Measurements from ENCODE around the gene MAGI2. TPM values are rescaled to one million over a fixed set of nuclear protein-coding genes. Genes with fewer than 3 reads are reported as not detected.
"Not testable (repeated sequence)": the region's sequence is repeated elsewhere in the genome, so short reads cannot be mapped to it uniquely, and the experiment has no call there.

Gene MAGI2
- total RNA-seq, 1 donor from 2014 or later = 6.9 TPM

DNA sequence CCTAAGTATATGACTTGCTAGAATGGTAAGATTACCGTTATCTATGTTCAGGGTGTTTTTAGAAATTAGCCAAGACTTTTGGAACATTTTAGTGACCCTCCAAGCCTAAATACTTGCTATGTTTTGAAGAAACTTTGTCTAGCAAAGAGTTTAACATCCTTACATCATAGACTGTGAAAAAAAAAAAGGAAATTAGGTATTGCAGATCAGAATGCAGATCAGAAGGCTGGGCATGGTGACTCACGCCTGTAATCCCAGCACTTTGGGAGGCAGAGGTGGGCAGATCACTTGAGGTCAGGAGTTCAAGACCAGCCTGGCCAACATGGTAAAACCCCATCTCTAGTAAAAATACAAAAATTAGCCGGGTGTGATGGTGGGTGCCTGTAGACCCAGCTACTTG, 10.7 kb downstream of the MAGI2 start:
- DNase-seq = not testable (repeated sequence)

DNA sequence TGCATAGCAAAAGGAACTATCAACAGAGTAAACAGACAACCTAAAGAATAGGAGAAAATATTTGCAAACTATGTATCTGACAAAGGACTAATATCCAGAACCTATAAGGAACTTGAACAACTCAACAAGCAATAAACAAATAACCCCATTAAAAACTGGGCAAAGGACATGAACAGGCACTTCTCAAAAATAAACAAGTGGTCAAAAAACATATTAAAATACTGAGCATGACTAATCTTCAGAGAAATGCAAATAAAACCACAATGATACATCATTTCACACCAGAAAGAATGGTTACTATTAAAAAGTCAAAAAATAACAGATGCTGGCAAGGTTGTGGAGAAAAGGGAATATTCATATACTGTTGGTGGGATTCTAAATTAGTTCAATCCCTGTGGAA, 17.1 kb downstream of the MAGI2 start:
- DNase-seq = no peak

DNA sequence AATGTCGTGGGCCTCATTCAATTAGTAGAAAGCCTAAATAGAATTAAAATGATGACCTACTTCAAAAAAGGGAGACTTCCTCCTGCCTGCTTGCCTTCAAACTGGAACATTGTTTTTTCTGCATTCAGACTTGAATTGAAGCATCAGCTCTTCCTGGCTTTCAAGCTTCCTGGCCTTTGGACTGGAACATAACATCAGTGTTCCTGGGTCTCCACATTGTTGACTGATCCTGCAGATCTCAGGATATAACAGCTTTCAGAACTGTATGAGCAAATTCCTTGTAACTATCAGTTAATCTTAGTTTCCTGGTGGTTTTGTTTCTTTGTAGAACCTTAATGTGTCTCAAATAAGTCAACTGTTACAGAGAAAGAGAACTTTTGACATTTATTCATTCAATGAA, 18.6 kb downstream of the MAGI2 start:
- no peak for DNase-seq

DNA sequence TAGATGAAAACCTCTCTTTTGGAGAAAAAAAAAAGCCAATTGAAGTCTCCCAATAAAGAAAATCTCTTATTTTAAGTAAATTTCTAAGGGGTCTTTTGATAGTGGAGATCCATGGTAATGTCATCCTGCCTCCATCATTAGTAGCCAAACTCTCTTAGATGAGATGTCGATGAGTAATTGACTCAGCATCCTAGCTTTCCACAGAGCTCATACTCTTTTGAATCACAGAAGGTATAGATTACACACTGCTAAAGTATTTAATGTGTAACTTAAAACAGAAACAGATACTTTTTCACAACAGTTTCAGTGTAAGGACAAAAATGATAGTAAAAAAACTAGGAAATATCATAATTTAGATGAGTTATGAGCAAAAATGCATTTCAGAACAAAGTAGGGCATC, 19.4 kb downstream of the MAGI2 start:
- DNase-seq = no peak

DNA sequence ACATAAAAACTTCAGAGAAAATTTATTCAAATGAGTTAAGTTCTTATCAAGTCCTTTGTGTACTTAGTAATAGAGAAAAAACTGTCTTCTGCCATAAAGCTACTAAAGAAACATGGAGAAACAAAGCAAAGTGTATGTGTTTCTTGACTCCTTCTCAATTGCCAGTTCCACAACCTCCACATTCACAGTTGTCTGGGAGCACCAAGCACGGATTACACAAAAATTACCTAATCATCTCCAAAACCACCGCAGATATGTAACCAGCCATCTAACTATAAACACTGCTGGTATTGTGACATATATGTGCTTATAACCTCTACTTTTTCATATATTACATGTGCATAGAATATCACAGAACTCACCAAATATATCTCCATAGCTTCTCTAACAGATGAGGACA, 23.1 kb downstream of the MAGI2 start:
- no peak for DNase-seq

DNA sequence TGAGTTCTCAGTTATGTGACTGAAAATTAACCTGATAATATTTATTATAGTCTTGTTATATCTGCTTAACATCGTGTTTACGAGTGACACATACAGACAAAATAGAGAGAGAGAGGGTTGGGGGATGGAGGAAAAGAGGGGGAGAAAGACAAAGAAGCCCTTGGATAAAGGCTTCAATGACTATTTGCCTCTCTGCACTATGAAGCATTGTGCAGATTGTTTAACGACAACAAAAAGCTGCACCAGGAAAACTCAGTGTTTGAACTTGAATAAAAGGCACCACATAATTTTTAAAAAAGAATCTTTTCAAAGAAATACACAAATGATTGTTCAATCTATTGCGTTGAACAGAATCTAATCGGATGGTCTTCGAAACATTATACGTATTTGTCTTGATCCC, 27.8 kb downstream of the MAGI2 start:
- no peak for DNase-seq

DNA sequence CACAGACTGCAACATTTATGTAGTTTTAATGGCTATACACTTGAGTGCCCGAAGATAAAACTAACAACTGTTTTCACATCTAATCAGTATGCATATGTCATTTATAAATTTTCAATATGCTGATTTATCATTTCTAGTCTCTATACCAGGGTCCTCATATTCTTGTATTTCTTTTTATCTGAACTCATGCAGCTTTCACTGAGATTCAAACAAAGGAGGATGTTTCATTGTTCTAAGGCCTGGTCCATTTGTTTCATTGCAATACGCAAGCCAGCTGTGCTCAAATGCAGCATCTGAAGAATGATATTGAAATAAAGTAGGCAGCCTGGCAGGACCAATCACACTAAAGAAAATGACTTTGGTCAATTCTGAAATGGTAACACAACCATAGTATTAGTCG, 31.7 kb downstream of the MAGI2 start:
- DNase-seq = no peak

DNA sequence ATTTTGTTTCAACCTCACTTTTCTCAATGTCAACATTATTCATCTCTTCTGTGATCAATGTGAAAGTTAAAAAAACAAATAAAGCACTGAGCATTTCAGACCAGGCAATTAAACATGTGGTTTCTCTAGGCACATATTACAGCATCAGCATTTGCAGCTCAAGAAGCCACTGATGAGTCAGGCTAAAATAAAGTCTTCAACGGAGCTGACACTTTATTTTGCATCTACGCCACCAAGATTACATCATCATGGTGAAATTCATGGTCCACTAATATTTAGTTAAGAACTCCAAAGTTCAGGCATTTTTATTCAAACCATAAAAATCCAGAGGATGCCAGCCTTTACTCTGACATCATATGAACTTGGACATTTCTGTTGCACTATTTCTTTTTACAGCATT, 33.0 kb downstream of the MAGI2 start:
- no peak for DNase-seq

DNA sequence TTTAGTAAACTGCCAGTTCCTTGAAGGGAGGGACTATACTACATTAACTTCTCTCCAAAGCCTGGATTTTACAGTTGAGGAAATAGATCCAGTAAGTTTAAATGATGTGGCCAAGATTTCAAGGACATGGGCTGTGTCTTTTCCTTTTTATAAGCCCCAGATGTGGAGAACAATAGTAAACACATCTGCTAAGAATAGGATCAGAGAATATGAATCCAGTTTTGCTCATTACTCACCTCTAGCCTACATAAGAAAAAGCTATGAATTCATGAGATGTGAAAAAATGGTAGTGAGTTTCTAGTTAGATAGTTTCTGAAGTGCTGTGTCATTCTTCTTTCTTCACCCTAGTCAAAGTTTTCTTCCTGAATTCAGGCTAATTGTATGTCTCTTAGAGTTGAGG, 38.6 kb downstream of the MAGI2 start:
- no peak for DNase-seq

DNA sequence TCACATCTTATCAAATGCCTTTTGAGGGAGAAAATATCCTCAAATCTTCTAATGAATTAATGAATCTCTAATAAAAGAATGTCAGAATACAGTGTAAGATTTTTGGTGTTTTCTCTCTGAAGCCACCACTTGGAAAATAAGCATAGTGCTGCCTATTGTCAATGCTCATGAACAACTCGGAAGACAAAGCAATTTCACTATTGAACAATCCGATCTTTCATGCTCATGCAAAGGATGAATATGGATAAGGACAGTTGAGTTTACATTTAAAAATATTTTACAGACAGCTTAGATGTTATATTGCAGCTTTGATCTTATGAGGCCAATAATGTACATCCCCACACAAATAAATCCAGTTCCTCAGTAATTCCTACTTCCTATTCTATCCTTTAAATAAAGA, 40.6 kb downstream of the MAGI2 start:
- no peak for DNase-seq

DNA sequence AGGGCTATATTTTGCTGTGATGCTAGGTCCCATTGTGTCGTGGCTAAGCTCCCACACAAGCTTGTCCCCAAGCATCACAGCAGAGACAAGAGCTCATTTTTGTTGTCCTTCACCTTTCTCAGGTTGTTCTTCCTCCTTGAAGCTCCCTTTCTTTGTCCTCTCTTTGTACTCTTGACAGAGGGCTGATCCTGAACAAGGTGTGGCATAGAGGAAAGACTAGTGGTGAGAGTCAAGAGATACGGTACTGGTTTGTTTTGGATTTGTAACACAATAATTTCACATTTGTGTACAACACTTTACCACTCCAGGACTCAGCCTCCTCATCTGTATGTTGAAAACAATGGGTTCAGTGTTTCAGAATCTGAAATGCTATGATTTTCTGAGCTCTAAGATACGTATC, 41.0 kb downstream of the MAGI2 start:
- no peak for DNase-seq

DNA sequence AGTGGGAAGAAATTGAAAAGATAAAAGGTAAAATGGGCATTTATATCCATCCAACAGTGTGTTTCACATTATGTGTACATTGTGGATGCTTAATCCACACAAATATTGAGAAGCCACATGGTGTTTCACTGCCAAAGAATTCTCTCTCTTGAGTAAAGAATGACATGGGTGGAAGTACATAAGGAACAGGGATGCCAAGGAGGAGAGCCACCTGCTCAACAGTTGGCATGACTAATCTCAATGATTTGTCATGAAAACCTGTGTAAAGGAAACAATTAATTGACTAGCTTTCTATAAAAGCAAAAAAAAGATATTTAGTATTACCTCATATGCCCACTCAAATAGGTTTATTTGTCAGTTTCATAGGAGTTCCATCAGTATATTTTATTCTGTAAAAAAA, 43.1 kb downstream of the MAGI2 start:
- no peak for DNase-seq

DNA sequence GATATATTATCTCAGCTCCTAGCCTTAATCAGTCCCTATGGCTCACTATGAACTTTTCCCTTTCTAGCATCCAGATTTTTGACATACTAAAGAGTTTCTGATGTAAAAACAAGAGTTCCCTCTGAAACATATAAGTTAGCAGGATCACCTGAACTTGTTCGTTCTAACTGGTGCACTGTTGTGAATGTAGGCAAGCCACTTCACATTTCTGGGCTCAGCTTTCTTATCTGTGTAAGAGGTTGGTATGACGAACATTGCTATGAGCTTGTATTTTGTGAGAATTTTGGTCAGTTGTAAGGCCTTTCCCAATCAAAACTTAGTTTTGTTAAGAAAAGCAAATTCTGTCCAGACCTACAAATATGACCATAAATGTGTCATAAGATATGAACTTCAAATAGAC, 46.1 kb downstream of the MAGI2 start:
- DNase-seq = no peak

DNA sequence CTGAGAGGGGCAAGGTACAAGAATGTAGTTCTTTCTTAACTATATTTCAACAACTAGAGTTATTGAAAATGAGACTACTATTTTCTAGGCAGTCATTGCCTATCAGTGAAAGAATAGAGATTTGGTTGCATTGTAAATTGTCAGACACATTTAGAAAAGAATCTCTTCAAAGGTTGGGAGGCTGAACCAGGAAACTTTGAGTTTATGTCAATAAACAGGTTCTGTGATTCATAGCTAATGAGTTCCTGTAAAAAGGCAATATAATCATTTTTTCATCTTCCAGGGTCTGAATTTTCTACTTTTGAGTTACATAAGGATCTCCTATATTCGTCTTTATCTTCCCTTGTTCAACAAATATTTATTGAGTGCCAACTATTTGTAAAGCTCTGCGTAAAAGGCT, 47.1 kb downstream of the MAGI2 start:
- DNase-seq = no peak

DNA sequence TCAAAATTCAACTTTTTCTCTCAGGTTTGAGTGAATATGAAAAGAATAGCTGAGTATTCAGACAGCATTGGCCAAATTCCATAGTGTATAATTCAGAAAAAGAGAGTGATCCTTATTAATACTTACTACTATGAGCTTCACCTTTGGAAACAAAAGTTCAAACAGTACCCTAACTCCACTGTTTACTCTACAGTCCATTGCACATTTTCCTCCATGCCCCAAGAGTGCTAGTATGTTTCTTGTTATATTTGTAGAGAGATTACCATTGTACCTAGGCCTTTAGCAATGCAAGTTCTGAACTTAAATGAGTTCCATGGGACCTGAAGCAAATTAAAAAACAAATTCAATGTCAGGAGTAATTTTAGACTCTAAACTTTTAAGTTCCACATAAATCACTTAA, 48.1 kb downstream of the MAGI2 start:
- no peak for DNase-seq

DNA sequence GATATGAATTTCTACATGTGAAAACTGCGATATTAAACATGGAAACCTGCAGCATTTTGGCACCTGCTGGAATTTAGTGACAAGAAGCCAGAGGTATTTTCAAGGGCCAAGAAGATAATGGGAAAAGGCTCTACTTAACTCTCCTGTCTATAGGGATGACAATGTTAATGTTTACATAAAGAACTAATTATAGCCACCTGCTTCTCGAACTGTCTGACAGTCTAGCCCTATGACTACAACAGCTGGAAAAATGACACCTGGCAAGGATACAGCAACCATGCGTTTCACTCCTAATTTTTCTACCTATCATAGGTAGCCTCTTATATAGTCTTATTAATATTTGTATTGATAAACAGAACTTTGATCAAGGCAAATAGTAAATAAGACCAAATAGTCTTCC, 49.6 kb downstream of the MAGI2 start:
- no peak for DNase-seq

DNA sequence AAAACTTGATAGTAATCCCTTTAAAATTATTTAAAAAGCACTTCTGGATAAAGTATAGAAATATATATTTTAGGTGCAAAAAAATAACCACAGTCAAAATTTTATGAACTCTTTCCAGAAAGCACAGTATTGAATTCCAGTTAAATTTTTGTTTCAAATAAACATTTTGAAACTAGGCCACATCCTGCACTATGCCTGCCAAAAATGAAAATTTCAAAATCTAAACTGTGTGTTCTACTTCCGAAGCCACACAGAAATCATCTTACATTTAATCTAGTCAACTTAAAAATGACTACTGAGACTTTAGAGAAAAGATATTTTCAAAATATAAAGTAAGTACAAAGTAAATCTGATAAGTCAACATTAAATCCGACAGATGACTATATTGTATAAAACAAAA, 50.0 kb downstream of the MAGI2 start:
- no peak for DNase-seq

DNA sequence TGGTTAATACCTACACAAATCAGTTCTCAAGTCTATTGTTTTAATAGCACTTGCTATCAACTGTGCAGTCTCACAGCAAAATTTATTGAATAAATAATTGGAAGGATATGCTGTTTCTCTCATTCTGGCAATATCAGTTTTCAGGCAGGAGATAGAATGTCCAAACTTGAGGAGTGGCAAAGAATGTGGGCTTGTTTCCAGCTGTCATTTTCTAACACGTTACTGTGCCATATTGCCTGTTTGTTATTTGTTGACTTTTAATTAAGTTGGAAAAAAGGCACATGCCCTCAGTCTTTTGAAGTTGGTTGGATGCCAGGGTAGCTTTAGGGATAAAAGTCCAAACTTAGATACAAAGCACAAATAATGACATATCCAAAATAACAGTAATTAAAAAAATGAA, 52.2 kb downstream of the MAGI2 start:
- DNase-seq = no peak

DNA sequence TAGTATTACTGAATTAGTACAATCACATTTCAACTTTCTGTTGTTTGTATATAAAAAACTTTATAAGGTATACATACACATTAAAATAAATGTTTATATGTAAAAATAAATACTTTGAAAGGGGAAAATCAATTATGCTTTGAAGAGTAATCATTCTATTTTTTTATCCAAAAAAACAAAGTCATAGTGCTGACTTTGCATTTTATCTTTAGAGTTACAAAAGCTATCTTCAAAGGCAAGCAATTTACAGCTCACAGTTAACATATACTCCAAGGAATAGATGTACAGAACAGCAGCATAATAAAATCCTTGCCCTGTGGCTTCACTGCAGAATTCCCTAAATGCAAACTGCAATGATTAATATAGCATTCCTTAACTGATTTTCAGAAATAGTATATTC, 53.2 kb downstream of the MAGI2 start:
- DNase-seq = no peak

DNA sequence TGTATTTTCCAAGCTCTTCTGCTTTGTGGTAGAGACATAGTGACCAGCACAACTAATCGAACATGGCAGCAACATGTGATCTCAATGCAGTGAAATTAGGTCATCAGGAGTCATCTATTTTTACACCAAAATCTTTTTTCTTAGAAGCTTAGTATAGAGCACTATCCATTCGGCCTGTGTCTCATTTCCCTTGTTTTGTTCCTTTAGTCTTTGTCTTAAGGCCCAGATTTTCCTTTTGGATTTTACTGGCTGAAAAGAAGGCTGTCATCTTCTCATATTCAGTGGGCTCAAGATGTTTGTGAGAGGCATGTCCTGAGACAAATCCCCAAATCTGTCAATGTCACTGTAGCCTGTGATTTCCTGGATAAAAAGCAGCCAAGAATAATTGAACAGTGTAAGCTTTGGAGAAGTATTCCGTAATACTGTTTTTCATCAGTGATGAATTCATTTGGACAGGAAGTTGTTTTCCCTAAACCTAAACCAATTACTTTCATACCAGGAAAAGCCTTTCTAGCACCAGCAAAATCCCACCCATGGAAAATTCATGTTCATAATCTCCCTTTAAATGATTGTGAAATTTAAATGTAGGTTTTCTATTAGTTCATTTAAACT, 55.2 kb downstream of the MAGI2 start:
- DNase-seq = peak; percentile 5

DNA sequence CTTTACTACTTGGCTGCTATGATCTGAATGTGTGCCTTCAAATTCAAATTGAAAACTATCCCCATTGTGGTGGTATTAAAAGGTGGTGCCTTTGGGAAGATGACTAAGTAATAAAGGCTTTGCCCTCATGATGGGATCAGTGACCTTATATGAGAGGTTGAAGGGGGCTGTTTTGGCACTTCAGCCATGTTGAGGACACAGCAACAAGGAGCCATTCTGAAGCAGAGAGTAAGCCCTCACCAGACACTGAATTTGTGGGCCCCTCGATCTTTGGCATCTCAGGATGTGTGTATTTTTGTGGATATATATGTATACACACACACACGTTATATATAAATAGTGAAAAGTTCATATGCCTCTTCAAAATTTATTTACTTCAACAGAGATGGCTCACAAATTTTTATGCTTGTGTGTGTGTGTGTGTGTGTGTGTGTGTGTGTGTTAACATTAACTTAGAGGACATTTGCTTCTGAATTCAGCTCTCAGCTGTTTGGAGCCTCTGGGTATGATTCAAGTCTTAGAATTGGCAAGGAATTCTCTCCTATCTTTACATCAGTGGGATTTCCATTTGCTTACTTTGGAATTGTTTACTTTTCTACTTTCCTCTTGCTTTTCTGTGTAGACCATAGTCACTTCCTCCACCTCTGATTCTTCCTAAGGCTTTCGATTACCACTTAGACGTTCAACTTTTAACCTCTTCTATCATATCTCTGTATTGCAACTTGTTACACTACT, 66.6 kb downstream of the MAGI2 start:
- DNase-seq = no peak

DNA sequence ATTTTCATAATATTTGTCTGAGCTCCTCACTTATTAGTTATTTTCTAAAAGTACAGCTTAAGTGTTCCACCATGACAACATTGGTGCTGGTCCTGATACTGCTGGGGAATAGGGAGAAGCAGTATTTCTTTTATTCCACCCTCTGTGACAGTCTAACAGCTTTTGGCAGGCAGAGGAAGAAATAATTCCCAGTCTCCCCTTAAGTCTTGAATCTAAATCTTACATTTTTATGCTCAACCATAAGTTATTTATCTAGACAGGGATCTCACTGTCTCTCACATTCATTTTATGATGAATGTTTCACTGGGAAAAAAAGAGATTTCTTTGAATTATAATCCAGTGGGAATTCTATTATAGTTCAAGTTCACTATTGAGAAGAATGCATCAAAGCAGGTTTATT, 71.5 kb downstream of the MAGI2 start:
- no peak for DNase-seq

DNA sequence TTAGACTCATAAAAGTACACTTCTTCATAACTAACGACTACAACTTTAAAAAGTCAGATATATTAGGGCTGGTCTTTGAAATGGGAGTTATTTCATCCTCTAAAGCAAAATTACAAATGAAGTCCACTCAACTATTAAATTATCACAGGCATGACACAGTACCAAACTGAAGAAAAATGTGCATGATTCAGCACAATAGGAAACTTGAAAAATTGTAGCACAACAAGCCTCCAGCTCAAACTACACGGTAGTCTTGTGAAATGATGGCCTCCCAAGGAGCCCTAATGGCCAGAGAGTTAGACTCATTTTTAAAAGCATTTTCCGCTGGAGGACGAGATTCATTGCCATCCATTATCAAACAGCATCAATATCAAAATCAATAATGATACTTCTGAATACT, 76.4 kb downstream of the MAGI2 start:
- no peak for DNase-seq

DNA sequence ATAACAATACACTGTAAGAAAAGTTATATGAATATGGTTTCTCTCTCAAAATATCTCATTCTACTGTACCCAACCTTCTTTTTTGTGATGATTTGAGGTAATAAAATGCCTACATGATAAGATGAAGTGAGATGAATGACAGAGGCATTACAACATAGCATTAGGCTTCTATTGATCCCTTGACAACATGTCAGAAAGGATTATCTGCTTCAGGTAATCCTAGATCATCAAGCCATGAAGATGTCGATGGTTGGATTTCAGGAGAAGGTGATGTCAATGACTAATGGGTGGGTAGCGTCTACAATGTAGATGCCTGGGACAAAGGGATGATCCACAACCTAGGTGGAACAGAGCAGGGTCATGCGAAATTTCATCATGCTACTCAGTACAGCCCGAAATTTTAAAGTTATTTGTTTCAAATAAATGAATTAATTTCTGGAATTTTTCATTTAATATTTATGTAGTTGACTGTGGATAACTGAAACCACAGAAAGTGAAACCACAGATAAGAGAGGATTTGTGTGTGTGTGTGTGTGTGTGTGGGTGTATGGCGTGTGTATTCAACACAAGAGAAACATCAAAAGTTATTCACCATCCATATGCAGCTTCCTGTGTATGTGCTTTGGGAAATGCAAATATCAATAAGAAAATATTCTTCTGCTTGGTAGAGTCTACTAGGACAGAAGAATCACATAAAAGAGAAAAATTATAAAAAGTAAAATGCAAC, 77.0 kb downstream of the MAGI2 start:
- DNase-seq = no peak

All from skin of body (tissue), 2 donors.